WTC11 (cell line): ENCODE measurements around the gene SERPINB1. TPM values are rescaled to one million over a fixed set of nuclear protein-coding genes. Genes with fewer than 3 reads are reported as not detected.

ENCODE experiments used
- ATAC-seq: fragments of 200-7000 bp; cut with Tn5 transposase; 2 replicates; pipeline ENCODE4 v1.10.0; 2021; ENCODE audit warnings: mild to moderate bottlenecking, moderate library complexity
- CTCF ChIA-PET: fragments of 300-600 bp; sonication (Branson Sonifier 250); formaldehyde crosslinking; loops from one replicate; lab custom pipeline; 2021; ENCODE audit warnings: antibody characterized with exemption; lab: Charles Lee
- POLR2A ChIA-PET: fragments of 350-600 bp; sonication (Branson Sonifier 250); formaldehyde crosslinking; loops from one replicate; lab custom pipeline; 2021; ENCODE audit warnings: antibody characterized with exemption; lab: Charles Lee
- DNase-seq: peaks from one replicate; pipeline ENCODE4 v3.0.0; 2021; ENCODE audit warnings: low spot score
- H3K27ac Mint-ChIP-seq: 2 replicates; pipeline ENCODE4 v1.8.0; 2021; ENCODE audit warnings: mixed read lengths
- H3K27me3 Mint-ChIP-seq: 2 replicates; pipeline ENCODE4 v1.8.0; 2021; ENCODE audit warnings: low read depth, mild to moderate bottlenecking, moderate library complexity, mixed read lengths
- H3K36me3 Mint-ChIP-seq: 2 replicates; pipeline ENCODE4 v1.8.0; 2021; ENCODE audit warnings: mixed read lengths
- H3K4me1 Mint-ChIP-seq: 2 replicates; pipeline ENCODE4 v1.8.0; 2022; ENCODE audit warnings: mixed read lengths
- H3K4me3 Mint-ChIP-seq: 2 replicates; pipeline ENCODE4 v1.8.0; 2021; ENCODE audit warnings: mild to moderate bottlenecking, moderate library complexity, mixed read lengths
- H3K9me3 Mint-ChIP-seq: 2 replicates; pipeline ENCODE4 v1.8.0; 2021; ENCODE audit warnings: mixed read lengths
- HMGA2 ChIP-seq: fragments of 250-450 bp; sonication (Bioruptor Pico); IDR thresholded peaks from 2 replicates; pipeline ENCODE4 v1.4.0; 2021; ENCODE audit warnings: mild to moderate bottlenecking, moderate library complexity
- NR3C1 ChIP-seq: sonication (generic); formaldehyde crosslinking; conservative IDR thresholded peaks from 2 replicates; pipeline ENCODE4 v1.8.1; 2023; ENCODE audit warnings: low read depth, mild to moderate bottlenecking, missing genetic modification reagents
- RORB ChIP-seq: fragments of 250-450 bp; sonication (Bioruptor Pico); IDR thresholded peaks from 2 replicates; pipeline ENCODE4 v1.9.0; 2021; ENCODE audit warnings: mild to moderate bottlenecking
- SMAD3 ChIP-seq: sonication (generic); formaldehyde crosslinking; IDR thresholded peaks from 2 replicates; pipeline ENCODE4 v1.8.0; 2022; ENCODE audit warnings: missing genetic modification reagents, mild to moderate bottlenecking, borderline replicate concordance
- TEAD4 ChIP-seq: sonication (generic); formaldehyde crosslinking; IDR thresholded peaks from 2 replicates; pipeline ENCODE4 v1.8.0; 2022; ENCODE audit warnings: mild to moderate bottlenecking, missing genetic modification reagents
- ZNF416 ChIP-seq: fragments of 250-450 bp; sonication (Bioruptor Pico); IDR thresholded peaks from 2 replicates; pipeline ENCODE4 v1.9.0; 2021; ENCODE audit warnings: mild to moderate bottlenecking, inconsistent platforms
- ZNF671 ChIP-seq: fragments of 250-450 bp; sonication (Bioruptor Pico); IDR thresholded peaks from 2 replicates; pipeline ENCODE4 v1.8.0; 2021; ENCODE audit warnings: mild to moderate bottlenecking
- total RNA-seq: library from RNA; stranded (reverse); gene quantifications from 3 replicates; pipeline ENCODE4 v1.2.3, GENCODE V29; 2021
- TF ChIP-seq, protein P1 (sequence below): sonication (generic); formaldehyde crosslinking; IDR thresholded peaks from 2 replicates; pipeline ENCODE4 v1.8.1; 2022; ENCODE audit warnings: mild to moderate bottlenecking, missing genetic modification reagents, moderate library complexity, borderline replicate concordance
- TF ChIP-seq, protein P2 (sequence below): sonication (generic); formaldehyde crosslinking; conservative IDR thresholded peaks from 2 replicates; pipeline ENCODE4 v1.8.1; 2022; ENCODE audit warnings: mild to moderate bottlenecking, missing genetic modification reagents
- TF ChIP-seq, protein P3 (sequence below): sonication (generic); formaldehyde crosslinking; IDR thresholded peaks from 2 replicates; pipeline ENCODE4 v1.8.1; 2023; ENCODE audit warnings: mild to moderate bottlenecking, missing genetic modification reagents, borderline replicate concordance
- TF ChIP-seq, protein P4 (sequence below): sonication (generic); formaldehyde crosslinking; IDR thresholded peaks from 2 replicates; pipeline ENCODE4 v1.8.1; 2022; ENCODE audit warnings: low read depth, mild to moderate bottlenecking, moderate library complexity, missing genetic modification reagents, borderline replicate concordance
- TF ChIP-seq, protein P5 (sequence below): sonication (generic); formaldehyde crosslinking; IDR thresholded peaks from 2 replicates; pipeline ENCODE4 v1.8.0; 2022; ENCODE audit warnings: mild to moderate bottlenecking, missing genetic modification reagents
- TF ChIP-seq, protein P6 (sequence below): fragments of 250-450 bp; sonication (Bioruptor Pico); IDR thresholded peaks from 2 replicates; pipeline ENCODE4 v1.9.0; 2021; ENCODE audit warnings: moderate library complexity, mild to moderate bottlenecking, inconsistent platforms, borderline replicate concordance
- TF ChIP-seq, protein P7 (sequence below): fragments of 250-450 bp; sonication (Bioruptor Pico); IDR thresholded peaks from 2 replicates; pipeline ENCODE4 v1.9.0; 2021; ENCODE audit warnings: mild to moderate bottlenecking

SERPINB1 gene
- total RNA-seq, 1 experiment from 2014 or later = 14.8 TPM

DNA sequence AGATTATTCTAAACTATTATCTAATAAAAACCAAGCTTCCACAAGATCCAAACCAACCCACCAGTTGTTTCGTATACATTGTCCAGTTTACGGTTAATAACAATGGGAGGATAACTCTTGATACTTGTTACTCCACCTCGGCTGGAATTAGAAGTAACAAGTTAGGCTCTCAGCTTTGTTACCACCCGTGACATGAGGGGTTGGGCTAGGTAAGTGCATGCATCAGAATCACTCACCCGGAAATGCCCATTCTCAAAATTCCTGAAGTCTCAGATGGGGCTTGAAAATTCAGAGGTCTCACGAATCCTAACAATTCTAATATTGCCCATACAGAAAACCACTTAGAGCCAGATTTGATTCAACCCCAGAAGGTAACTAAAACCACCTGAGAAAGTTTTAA, 27.0 kb upstream of the SERPINB1 start:
- Mint-ChIP-seq H3K36me3 (0 out of 2 replicates have a peak, but pooled peaks cover 3% of the 10 kb centered on the region), H3K4me1 (peaks cover 72% of the 10 kb centered on the region)
- POLR2A ChIA-PET = no interaction called here

DNA sequence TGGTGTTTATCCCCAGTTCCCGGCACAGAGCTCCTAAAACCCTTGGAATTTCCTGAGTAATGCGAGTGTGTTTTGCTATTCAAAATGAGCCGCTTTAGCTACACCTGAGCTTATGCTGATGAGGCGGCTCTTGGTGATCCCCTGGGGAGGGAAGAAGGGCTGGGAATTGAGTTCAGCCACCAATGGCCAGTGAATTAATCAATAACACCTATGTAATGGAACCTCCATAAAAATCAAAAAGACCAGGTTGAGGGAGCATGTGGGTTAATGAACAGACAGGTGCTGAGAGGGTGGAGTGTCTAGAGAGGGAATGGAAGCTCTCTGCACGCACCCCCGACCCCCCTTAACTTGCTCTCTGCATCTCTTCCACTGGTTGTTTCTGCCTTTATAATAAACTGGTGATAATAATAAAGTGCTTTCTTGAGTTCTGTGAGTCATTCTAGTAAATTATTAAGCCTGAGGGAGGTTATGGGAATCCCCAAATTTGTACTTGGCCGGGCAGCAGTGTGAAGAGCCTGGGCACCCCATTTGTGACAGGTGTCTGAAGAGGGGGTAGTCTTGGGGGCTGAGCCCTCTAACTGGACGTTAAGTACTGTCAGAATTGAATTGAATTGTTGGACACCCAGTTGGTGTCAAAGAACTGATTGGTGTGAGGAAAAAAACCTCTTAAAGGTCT, 24.6 kb upstream of the SERPINB1 start:
- peak overlapping the region; percentile 47 for H3K4me3 Mint-ChIP-seq
- H3K27me3 Mint-ChIP-seq = no peaks in the 10 kb centered on the region
- no peak for DNase-seq
- peak overlapping the region; percentile 89 for H3K27ac Mint-ChIP-seq
- ChIA-PET CTCF (interaction anchor here (1.0 to 3.1 kb wide), 9 partner anchors 9 to 123 kb away, joined by 3 to 21 read pairs (median 5); no protein-coding TSS in a partner anchor), POLR2A (interaction anchor here (1.0 kb wide), 2 partner anchors 11 to 25 kb away, joined by 3 read pairs; partner anchors contain the start of gene SERPINB1)
- peaks cover 5% of the 10 kb centered on the region; the same call in 1 of the 2 replicates for H3K36me3 Mint-ChIP-seq
- peaks cover 13% of the 10 kb centered on the region for H3K9me3 Mint-ChIP-seq
- H3K4me1 Mint-ChIP-seq = peaks cover 71% of the 10 kb centered on the region
- no peak for TF ChIP-seq SMAD3 (CRISPR knock-in tag)
- no peak for TF ChIP-seq ZNF416 (CRISPR knock-in tag)
- TF ChIP-seq NR3C1 (CRISPR knock-in tag) = no peak
- TF ChIP-seq, protein P1, sequence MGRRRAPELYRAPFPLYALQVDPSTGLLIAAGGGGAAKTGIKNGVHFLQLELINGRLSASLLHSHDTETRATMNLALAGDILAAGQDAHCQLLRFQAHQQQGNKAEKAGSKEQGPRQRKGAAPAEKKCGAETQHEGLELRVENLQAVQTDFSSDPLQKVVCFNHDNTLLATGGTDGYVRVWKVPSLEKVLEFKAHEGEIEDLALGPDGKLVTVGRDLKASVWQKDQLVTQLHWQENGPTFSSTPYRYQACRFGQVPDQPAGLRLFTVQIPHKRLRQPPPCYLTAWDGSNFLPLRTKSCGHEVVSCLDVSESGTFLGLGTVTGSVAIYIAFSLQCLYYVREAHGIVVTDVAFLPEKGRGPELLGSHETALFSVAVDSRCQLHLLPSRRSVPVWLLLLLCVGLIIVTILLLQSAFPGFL (CRISPR knock-in tag) = no peak
- TF ChIP-seq, protein P2, sequence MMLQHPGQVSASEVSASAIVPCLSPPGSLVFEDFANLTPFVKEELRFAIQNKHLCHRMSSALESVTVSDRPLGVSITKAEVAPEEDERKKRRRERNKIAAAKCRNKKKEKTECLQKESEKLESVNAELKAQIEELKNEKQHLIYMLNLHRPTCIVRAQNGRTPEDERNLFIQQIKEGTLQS (CRISPR knock-in tag) = no peak
- ATAC-seq = peak; percentile 78

More for the DNA sequence above, 27.0 kb upstream of the SERPINB1 start:
- Mint-ChIP-seq H3K27ac (peak overlapping the region; percentile 53; the same call in 1 of the 2 replicates), H3K9me3 (peaks cover 14% of the 10 kb centered on the region), H3K4me3 (no peak overlapping the region), H3K27me3 (peaks cover 13% of the 10 kb centered on the region)
- no peak for ATAC-seq
- CTCF ChIA-PET = interaction anchor here (0.6 to 3.3 kb wide), 5 partner anchors 22 to 1310 kb away, joined by 5 to 11 read pairs (median 9); no protein-coding TSS in a partner anchor
- TF ChIP-seq, protein P3, sequence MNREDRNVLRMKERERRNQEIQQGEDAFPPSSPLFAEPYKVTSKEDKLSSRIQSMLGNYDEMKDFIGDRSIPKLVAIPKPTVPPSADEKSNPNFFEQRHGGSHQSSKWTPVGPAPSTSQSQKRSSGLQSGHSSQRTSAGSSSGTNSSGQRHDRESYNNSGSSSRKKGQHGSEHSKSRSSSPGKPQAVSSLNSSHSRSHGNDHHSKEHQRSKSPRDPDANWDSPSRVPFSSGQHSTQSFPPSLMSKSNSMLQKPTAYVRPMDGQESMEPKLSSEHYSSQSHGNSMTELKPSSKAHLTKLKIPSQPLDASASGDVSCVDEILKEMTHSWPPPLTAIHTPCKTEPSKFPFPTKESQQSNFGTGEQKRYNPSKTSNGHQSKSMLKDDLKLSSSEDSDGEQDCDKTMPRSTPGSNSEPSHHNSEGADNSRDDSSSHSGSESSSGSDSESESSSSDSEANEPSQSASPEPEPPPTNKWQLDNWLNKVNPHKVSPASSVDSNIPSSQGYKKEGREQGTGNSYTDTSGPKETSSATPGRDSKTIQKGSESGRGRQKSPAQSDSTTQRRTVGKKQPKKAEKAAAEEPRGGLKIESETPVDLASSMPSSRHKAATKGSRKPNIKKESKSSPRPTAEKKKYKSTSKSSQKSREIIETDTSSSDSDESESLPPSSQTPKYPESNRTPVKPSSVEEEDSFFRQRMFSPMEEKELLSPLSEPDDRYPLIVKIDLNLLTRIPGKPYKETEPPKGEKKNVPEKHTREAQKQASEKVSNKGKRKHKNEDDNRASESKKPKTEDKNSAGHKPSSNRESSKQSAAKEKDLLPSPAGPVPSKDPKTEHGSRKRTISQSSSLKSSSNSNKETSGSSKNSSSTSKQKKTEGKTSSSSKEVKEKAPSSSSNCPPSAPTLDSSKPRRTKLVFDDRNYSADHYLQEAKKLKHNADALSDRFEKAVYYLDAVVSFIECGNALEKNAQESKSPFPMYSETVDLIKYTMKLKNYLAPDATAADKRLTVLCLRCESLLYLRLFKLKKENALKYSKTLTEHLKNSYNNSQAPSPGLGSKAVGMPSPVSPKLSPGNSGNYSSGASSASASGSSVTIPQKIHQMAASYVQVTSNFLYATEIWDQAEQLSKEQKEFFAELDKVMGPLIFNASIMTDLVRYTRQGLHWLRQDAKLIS (CRISPR knock-in tag) = no peak
- TF ChIP-seq ZNF671 (CRISPR knock-in tag) = no peak
- TF ChIP-seq, protein P4, sequence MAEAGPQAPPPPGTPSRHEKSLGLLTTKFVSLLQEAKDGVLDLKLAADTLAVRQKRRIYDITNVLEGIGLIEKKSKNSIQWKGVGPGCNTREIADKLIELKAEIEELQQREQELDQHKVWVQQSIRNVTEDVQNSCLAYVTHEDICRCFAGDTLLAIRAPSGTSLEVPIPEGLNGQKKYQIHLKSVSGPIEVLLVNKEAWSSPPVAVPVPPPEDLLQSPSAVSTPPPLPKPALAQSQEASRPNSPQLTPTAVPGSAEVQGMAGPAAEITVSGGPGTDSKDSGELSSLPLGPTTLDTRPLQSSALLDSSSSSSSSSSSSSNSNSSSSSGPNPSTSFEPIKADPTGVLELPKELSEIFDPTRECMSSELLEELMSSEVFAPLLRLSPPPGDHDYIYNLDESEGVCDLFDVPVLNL (CRISPR knock-in tag) = no peak
- TF ChIP-seq, protein P5, sequence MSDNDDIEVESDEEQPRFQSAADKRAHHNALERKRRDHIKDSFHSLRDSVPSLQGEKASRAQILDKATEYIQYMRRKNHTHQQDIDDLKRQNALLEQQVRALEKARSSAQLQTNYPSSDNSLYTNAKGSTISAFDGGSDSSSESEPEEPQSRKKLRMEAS (CRISPR knock-in tag) = no peak
- no peak for TF ChIP-seq HMGA2 (CRISPR knock-in tag)
- TF ChIP-seq, protein P2 (CRISPR knock-in tag) = no peak
- TF ChIP-seq, protein P6, sequence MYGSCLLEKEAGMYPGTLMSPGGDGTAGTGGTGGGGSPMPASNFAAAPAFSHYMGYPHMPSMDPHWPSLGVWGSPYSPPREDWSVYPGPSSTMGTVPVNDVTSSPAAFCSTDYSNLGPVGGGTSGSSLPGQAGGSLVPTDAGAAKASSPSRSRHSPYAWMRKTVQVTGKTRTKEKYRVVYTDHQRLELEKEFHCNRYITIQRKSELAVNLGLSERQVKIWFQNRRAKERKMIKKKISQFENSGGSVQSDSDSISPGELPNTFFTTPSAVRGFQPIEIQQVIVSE (CRISPR knock-in tag) = no peak
- TF ChIP-seq, protein P7, sequence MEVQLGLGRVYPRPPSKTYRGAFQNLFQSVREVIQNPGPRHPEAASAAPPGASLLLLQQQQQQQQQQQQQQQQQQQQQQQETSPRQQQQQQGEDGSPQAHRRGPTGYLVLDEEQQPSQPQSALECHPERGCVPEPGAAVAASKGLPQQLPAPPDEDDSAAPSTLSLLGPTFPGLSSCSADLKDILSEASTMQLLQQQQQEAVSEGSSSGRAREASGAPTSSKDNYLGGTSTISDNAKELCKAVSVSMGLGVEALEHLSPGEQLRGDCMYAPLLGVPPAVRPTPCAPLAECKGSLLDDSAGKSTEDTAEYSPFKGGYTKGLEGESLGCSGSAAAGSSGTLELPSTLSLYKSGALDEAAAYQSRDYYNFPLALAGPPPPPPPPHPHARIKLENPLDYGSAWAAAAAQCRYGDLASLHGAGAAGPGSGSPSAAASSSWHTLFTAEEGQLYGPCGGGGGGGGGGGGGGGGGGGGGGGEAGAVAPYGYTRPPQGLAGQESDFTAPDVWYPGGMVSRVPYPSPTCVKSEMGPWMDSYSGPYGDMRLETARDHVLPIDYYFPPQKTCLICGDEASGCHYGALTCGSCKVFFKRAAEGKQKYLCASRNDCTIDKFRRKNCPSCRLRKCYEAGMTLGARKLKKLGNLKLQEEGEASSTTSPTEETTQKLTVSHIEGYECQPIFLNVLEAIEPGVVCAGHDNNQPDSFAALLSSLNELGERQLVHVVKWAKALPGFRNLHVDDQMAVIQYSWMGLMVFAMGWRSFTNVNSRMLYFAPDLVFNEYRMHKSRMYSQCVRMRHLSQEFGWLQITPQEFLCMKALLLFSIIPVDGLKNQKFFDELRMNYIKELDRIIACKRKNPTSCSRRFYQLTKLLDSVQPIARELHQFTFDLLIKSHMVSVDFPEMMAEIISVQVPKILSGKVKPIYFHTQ (CRISPR knock-in tag) = no peak
- no peak for TF ChIP-seq TEAD4
- no peak for TF ChIP-seq RORB
- DNase-seq = no peak
